HG03565 (cell line): ENCODE measurements around the gene KIF2A.

ENCODE experiments used
- ATAC-seq: cut with Tn5 transposase; IDR thresholded peaks from one replicate; pipeline ENCODE4 v1.9.1; 2021; ENCODE audit warnings: mild to moderate bottlenecking, moderate library complexity; ENCODE audit not compliant: unreplicated experiment

Gene KIF2A

GRCh38 chr5:62374090-62374489, 68.1 kb downstream of the KIF2A start:
- no peak for ATAC-seq

GRCh38 chr5:62375627-62376026, 69.6 kb downstream of the KIF2A start:
- ATAC-seq = no peak

- ATAC-seq = no peak
These were observed 70.1 kb downstream of the KIF2A start for GRCh38 chr5:62376064-62376463.

GRCh38 chr5:62385131-62385530, 79.1 kb downstream of the KIF2A start:
- no peak for ATAC-seq

- ATAC-seq = no peak
These were observed 79.9 kb downstream of the KIF2A start for GRCh38 chr5:62385816-62386400.

GRCh38 chr5:62386824-62387223, 80.8 kb downstream of the KIF2A start:
- no peak for ATAC-seq

GRCh38 chr5:62395210-62395950, 89.4 kb downstream of the KIF2A start:
- ATAC-seq = no peak

GRCh38 chr5:62403411-62404250, 97.6 kb downstream of the KIF2A start, which contains the start of gene DIMT1:
Gene DIMT1 (minus strand): TSS chr5:62403905. CDS start chr5:62403772, 133 bp downstream.
- peak; percentile 93 for ATAC-seq

- peak; percentile 97 for ATAC-seq
These were observed 106.7 kb downstream of the KIF2A start, which contains the start of gene IPO11 for GRCh38 chr5:62412549-62413329. Gene IPO11 (plus strand): TSS chr5:62412763. CDS start chr5:62437280, 24,517 bp downstream.

GRCh38 chr5:62413711-62414110, 107.7 kb downstream of the KIF2A start:
- ATAC-seq = no peak

- ATAC-seq = no peak
These were observed 112.6 kb downstream of the KIF2A start for GRCh38 chr5:62418462-62419076.

- no peak for ATAC-seq
These were observed 113.6 kb downstream of the KIF2A start for GRCh38 chr5:62419609-62420008.

- ATAC-seq = no peak
These were observed 115.4 kb downstream of the KIF2A start for GRCh38 chr5:62421414-62421813.

- ATAC-seq = no peak
These were observed 118.8 kb downstream of the KIF2A start for GRCh38 chr5:62424763-62425162.

- no peak for ATAC-seq
These were observed 126.0 kb downstream of the KIF2A start for GRCh38 chr5:62431735-62432620.

- ATAC-seq = no peak
These were observed 126.6 kb downstream of the KIF2A start for GRCh38 chr5:62432621-62433064.
